ENCODE results near the gene SLC44A3.

The SLC44A3 gene

DNA sequence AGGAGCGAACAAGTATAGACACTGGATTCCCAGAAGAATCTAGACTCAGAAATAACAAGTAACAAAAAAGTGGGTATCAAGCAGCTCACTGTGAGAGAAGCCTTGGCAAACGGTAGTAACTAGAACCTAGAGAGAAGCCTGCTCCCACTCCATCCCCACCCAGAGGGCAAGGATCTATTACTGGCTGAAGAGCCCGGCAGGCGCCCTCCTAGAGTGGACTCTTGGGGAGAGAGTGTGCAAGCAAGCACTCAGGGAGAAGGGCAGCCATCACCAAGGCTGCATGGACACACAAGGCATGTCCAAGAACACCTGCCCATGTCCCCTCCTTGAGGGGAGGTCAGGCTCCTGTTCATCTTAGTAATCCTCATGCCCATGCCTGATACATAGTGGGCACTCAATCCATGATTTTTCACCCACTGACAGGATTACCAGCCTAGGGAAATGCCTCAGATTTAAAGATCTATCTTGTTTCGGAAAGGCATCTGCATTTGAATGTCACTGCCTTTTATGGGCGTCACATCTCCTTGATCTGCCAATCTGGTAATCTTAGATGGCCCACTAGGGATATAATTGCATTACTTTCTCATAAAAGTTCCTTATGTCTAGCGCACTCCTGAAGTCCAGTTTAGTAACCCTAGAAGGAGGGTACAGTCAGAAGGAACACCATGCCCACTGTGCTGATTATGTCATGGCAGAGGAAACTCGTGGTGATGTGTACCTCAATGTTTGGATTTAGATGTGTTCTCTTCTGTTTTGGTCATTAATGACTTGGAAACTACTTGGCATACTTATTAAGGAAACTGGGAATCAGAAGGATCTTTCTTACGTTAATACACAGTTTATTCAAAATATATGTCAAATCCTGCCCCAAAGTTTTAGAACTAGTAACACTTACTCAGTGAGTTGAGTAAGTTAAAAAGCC is 92.4 kb downstream of the SLC44A3 start:
- no peak for DNase-seq

DNA sequence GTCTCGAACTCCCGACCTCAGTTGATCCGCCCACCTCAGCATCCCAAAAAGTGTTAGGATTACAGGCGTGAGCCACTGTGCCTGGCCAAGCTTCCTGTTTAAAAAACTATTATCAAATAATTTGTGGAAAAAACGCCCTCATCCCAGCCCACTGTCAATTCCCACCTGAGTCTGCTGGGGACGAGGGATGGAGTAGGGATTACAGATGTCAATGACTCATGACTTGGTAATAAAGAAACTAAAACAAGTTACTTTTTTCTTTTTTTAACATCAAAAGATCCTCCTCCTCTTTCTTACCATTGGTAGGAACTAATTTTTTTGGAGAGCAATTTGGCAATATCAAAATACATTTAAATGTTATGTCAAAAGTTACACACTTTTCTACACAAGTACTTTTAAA is 97.1 kb downstream of the SLC44A3 start:
- no peak for DNase-seq

DNA sequence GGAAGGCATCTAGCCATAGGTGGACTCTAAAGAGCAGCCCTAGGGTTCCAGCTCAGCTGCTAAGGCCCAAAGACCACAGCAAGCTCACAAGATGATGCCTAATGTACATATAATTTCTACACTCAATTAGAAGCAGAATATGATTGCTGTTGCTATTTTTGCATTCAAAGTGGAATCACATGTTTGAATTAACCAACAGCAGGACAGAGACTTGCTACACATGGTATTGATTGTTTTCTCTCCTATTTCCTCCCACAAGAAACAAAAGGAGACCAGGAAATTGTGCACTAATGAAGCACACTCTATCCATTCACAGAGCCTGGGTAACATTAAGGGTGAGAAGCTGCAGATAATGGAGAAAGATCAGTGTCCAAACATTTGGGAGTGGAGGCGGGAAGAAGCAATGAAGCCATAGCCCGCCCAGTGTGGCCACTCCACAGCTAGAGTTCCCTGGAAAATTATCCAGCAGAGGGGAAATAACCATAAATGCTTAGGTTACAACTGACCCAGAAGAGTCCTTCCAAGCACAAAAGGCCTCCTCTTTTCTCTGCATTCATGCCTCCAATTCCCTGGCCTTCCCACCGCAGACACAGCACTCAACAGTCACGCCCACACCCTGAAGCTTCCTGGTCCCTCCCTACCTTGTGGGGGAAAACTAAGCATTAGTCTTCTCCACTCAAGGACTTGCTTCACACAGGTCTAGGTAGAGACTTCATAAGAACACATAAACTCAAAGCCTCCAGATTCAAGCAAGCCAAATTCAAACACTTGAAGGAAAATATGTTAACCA is 99.3 kb downstream of the SLC44A3 start:
- no peak for DNase-seq

DNA sequence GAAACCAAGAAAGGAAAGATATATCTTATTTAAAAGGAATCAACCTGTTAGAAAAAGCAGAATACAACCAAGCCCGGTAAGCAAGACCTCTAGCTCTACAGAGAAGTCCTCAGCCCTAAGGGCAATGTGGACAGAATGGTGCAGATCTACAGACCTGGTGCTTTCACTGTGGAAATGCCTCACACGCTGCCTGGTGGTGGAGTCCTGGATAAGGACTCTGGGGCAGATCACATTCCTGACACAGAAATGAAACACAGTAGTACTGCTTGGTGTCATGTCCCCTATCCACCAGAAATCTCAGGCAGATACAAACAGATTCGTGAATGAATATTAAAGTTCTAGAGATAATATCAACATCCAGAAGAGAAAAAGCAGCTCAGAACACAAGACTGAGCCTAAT is 99.9 kb downstream of the SLC44A3 start:
- no peak for DNase-seq

DNA sequence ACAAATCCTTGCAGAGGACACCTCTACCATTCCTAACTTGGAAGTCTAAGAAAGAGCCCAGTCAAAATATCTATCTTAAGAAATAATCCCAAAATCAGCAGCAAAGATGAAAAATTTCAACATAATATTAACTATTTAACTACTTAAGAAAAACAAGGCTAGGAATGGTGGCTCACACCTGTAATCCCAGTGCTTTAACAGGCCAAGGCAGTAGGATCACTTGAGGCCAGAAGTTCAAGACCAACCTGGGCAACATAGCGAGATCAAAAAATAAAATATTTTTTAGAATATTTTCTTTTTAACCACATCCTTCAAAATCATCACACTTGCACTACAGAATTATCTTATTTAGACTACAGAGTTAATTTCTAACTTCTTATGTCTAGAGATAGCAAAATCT is 101.8 kb downstream of the SLC44A3 start:
- no peak for DNase-seq

DNA sequence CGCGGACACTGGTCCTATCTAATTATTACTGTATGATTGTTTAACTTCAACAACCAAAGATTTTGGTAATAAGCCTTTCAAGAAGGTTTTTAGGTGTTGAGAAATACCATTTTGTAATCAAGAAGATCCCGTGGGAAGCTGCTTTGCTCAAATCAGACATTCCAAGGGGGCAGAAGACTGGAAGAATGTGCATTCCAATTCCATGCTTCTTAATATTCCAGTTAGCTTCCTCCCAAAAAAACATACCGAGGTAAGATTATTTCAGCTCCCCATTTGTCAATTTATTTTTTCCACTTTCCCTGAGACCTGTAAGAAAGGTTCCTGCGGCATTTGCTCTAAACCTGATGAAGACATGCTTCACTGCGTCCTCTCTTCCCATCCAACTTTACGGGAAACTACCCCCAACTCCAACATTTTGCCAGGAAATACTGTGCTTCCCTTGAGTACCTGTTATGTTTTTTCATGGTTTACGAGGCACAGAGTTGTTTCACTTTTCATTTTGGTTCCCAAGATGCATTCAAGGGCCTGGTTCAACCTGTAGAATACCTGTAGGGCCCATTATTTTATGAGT is 102.7 kb downstream of the SLC44A3 start:
- DNase-seq = no peak

DNA sequence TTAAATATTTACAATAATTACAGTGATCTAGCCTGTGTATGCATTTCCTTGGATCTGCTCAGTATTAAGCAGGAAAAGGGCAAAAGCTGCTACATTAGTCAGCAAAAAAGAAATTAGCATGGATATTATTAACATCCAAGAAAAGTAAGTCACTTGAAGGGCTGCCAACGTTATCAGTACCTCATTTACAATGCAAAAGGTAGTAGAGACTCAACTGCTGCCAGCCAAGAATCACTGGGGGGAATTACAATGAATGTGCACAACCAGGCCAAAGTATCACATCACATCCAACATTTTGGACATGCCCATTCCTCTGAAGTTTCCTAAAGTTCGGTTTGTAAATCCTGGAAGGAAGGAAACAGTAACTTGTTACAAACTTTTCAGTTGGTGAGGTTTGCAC is 104.8 kb downstream of the SLC44A3 start:
- DNase-seq = no peak

DNA sequence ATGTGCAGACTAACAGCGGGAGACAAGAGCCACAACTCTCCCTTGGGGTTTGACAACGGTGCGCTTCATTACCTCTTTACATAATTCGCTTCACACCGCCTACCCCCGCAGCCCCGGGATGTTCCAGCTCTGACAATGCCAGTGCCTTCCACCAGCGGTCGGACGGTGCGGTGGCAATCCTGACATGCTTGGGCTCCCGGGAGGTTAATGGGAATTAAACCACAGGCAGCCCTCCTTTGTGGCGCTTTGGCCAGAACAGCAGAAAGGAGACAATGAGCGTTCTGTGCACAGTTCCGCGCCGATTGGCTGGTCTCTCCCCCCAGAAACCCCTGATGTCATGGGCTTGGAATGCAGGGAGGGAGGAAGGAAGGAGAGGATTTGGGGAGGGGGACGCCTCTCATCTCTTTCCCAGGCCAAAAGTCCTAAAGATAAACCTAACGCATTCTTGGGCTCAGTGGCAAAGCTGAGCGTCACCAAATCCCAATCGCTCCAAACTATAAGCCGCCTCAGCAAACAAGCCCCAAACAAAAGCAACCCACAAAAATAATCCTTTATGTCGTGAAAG is 105.5 kb downstream of the SLC44A3 start:
- peak; percentile 68 for DNase-seq

DNA sequence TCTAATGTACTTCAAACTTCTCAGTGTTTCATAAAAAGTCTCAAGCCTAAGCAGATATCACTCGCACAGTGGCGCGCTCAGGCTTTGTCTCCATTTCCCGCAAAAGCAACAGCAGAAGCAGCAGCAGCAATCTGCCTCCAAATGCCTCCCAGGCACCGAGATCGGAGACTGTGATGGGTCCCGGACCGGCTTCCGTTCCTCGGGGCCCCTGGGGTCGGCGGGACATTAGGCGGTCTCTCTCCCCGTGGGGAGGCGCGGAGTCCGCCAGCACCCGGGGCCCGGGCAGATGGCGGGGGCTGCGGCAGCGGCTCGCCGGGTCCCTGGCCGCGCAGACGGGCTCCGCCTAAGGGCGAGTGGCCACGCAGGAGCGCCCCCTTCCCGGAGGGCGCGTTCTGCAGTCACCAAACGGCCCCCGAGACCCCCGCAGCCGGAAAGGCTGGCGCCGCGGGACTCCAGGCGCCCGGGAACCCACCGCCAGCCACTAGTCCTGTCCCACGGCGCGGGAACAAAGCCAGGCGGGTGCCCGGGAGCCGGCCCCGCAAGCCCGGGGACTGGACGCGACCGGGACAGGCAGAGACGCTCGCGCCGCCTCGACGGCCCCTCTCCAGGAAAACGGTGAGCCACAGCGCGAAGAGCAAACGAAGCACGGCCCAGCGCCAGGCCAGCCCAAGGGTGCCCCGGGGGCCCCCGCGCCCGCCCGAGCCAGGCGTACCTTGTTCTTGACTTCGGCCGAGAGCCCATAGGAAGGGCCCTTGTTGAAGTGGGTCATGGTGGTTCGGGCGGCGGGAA is 106.2 kb downstream of the SLC44A3 start:
- DNase-seq = peak; percentile 89

DNA sequence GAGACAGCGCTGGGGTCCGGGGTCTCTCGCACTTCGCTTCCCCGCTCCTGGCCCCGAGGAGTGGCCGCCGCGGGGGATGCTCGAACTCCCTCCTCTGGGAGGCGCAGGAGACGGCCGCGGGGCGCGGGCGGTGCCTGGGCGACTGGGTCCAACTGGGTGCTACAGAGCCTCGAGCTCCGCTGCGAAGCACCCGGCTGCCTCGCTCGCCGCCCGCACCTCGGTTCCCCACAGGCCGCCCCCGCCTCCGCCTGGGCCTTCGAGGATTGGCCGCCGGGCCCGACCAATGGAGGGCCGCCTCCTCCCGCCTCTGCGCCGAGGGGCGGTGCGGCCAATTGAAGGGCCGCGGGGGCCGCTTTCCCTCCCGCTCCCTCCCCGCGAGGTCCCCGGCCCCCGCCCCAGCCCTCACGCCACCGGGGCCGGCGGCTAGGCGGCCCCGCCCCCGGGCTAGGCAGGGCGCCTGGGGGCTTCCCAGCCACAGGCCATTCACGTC is 106.8 kb downstream of the SLC44A3 start, which contains the start of gene CNN3:
Gene CNN3, minus strand, starts transcription at position 196 of the 490 bp plus-strand sequence. CDS start 216 bp downstream, outside the sequence.
- peak; percentile 99 for DNase-seq

DNA sequence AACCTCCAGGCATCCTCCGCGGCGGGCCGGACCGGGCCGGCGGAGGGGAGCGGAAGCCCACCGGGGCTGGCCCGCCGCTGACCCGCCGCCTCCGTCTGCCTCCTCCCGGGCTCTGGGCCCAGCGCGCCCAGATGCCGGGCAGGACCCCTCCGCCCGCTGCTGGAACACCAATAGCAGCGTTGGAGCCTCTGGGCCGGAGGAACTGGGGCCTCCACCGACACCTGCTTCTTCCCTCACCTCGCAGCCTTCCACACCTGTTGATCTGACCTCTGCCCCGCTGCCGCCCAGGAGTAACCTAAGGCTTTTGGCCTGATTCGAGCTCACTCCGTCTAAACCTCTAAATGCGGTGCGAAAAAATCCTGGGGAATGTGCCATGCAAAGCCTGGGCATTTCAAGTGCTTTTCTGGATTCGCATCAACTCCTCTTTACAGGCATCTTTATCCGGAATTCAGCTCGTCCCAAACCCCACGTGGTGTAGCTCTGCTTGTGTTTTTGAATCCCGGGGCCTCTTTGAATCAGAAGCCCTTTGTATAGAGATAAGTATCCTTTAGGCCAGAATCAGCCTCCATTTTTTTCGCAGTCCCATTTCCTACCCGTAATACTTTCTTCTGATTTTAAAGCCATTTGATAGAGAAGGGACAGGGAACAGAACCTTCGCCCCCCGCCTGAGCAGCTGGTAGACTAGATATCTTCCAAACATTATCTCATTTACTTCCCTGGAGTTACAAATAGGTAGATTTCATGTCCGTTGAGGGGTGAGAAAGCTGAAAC is 107.4 kb downstream of the SLC44A3 start:
- DNase-seq = peak; percentile 93

DNA sequence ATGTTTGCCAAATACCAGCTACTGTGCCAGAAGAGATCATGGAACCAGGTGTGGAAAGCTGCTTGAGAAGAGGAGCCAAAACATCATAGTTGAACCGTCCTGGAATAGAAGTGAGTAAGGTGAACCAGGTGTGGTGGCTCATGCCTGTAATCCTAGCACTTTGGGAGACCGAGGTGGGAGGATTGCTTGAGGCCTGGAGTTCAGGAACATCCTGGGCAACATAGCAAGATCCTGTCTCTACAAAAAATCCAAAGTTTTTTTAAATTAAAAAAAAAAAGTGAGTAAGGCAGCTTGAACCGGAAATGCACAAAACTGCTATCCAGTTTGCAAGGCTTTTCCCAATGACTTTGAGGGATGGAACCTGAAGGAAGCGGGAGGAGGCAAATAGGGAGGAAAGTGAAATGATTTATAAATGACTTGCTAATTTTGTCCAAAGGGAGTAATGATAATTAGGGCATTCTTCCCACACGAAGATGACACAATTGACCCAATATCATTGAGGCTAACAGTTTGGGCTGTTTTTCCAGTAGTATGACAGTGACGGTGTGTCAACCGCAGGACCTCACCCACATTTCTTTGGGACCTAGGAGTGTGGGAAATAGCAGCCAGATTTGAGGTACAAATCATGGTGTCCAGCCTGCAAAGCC is 108.3 kb downstream of the SLC44A3 start:
- no peak for DNase-seq

DNA sequence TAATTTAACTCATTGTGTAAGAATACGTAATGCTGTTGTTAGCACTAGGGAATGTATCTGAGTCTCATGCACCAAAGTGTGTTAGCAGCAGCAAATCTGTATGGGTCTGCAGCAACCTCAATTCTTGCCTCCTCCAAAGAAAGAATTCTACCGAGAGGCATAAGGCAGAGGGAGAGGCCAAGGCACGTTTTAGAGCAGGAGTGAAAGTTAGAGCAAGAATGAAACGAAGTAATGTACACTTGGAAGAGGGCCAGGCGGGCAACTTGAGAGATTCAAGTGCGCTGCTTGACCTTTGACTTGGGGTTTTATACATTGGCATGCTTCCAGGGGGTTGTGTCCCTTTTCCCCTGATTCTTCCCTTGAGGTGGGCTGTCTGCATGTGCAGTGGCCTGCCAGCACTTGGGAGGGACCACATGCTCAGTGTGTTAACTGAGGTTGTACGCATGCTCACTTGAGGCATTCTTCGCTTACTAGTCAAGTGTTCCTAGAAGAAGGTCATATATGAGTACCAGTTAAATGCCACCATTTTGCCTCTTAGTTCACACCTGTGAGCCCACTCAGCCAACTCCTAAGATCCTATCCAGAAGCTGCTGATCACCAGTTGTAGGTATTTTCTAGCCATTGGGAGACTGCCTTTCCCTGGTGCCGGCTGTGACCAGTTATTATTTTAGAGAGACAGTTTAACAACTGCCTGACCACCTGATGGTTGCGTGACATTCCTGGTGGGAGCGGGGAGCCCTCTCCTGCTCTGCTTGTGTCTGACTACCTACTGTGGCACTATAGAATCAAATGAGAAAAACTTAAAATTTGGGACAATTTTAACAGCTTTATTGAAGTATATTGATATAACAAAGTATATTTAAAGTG is 109.4 kb downstream of the SLC44A3 start:
- peak; percentile 71 for DNase-seq

DNA sequence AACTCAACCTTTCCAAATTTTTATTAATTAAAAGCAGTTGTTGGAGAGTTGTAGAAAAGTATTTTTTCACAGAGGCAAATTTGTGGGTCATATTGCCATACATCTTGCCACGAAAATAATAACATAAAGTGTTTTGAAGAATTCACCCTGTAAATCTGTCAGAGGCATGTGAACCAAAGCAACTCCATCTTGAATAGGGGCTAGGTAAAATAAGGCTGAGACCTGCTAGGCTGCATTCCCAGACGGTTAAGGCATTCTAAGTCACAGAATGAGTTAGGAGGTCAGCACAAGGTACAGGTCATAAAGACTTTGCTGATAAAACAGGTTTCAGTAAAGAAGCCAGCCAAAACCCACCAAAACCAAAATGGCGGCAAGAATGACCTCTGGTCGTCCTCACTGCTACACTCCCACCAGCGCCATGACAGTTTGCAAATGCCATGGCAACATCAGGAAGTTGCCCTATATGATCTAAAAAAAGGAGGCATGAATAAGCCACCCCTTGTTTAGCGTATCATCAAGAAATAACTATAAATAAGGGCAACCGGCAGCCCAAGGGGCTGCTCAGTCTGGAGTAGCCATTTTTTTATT is 111.2 kb downstream of the SLC44A3 start:
- DNase-seq = no peak

DNA sequence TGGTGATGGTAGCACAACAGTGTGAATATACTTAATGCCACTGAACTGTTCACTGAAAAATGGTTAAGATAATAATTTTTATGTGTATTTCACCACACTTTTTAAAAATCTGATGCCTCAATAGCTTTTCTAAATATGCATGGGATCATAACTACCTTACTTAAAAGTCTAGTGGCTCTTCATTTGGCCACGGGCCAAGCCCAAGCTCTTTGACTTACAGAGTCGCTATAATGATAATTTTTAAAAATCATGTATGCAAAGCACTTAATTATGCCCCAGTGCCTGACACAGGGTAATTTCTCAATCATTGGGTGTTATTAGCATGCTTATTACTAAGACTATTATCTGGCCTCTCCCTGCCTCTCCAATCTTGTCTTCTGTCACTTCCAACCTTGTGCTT is 114.4 kb downstream of the SLC44A3 start:
- no peak for DNase-seq

DNA sequence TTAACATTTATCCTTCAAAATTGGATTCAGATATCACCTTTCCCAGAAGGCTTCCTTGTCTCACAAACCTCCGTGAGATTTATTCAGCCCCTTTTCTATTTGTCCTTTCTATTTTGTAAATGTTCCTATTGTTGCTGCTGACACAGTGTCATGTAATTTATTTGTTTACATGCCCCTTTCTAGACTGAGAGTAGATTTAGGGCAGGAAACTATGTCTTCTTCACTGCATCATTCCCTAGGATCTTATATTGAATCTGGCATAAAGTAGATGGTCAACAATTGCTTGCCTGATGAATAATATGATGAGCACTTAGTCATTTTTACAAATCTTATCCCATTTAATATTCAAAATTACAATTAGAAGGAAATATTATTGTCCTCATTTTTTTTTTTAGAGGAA is 114.9 kb downstream of the SLC44A3 start:
- DNase-seq = no peak

DNA sequence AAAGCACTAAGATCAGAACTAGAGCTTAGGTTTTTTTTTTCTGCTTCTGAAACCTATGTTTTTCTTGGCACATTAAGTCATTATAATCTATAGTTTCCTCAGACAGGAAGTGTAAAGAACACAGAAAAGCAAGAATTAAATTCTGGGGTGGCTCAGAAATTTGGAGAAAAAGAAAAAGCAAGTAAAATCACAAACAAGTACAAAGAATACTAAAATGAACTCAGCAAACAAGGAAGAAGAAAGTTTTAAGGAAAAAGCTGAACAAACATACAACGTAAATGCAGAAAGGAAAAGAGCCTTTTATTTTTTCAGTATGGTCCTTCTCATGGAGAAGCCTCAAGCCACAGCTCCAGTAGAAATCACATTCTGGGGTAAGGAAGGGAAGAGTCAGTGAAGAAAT is 115.3 kb downstream of the SLC44A3 start:
- DNase-seq = no peak

DNA sequence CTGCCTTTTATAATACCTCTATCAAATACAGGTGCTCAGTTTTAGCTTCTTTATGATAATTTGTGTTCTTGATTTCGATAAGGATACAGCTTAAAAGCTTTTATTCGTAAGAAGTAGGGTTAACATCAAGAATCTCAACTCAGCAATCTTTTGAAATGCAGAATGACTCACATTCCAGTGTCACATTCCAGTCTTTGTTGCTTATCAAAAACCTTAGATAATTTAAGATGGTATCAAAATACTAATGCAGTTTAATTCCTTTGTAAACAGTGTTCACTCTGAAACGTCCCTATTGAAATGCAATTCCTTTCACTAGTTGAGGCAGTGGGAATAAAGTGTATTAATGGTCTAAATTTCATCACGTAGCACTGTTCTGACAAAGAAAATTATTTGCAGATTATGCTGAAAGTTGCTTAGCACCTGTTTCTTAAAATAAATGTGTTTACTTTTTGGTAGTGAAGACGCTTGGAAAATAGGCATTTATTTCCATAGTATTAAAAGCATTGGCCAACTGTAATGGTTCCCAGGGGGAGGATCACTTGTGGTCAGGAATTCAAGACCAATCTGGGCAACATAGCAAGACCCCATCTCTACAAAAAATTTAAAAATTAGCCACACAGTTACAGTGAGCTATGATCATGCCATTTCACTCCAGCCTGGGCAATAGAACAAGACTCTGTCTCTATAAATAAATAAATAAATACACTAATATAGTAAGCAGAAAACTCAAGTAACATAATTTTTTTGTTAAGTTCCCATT is 116.9 kb downstream of the SLC44A3 start:
- no peak for DNase-seq

DNA sequence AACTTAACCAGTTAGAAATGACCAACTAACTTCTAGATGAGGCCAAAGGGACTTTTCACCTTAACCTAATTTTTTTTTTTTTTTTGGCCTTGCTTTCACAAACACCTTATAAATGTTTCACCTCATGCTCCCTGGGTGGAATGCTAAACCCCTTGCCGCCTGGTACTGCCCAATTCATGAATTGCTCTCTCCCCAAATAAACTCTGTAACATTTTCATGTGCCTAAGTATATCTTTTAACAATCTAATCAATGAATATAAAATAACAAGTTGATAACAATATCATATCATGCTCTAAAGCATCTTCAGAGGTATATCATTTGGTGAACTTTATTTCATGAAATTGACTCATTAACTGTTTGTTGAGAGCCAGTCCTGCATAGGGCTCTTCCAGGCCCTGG is 117.7 kb downstream of the SLC44A3 start:
- DNase-seq = no peak
